Measurements from ENCODE around the gene SUV39H2.

SUV39H2 gene

GRCh38 chr10:14839305-14839695 lies 39.4 kb upstream of the SUV39H2 start:
- no peak for DNase-seq (ENCODE audit: low read depth)
- no peak for TF ChIP-seq CTCF (conservative IDR thresholded peaks at IDR 0.05; ENCODE audit: low read depth, low read length)
- peak overlapping the region; percentile 94 for H3K4me3 ChIP-seq (ENCODE audit: low read length)

- no peak for DNase-seq (ENCODE audit: low read depth)
- no peak overlapping the region for H3K4me3 ChIP-seq (ENCODE audit: low read length)
- no peak for TF ChIP-seq CTCF (conservative IDR thresholded peaks at IDR 0.05; ENCODE audit: low read depth, low read length)
Measured at GRCh38 chr10:14840178-14840577, 38.5 kb upstream of the SUV39H2 start.

GRCh38 chr10:14843327-14843988 lies 35.2 kb upstream of the SUV39H2 start:
- no peak for TF ChIP-seq CTCF (conservative IDR thresholded peaks at IDR 0.05; ENCODE audit: low read depth, low read length)
- DNase-seq (ENCODE audit: low read depth), result no peak
- no peak overlapping the region for H3K4me3 ChIP-seq (ENCODE audit: low read length)

GRCh38 chr10:14844948-14845347 lies 33.7 kb upstream of the SUV39H2 start:
- DNase-seq (ENCODE audit: low read depth), result no peak
- TF ChIP-seq CTCF (conservative IDR thresholded peaks at IDR 0.05; ENCODE audit: low read depth, low read length), result no peak
- no peak overlapping the region for H3K4me3 ChIP-seq (ENCODE audit: low read length)

GRCh38 chr10:14852236-14852635 lies 26.4 kb upstream of the SUV39H2 start:
- no peak overlapping the region for H3K4me3 ChIP-seq (ENCODE audit: low read length)
- DNase-seq (ENCODE audit: low read depth), result no peak
- TF ChIP-seq CTCF (conservative IDR thresholded peaks at IDR 0.05; ENCODE audit: low read depth, low read length), result no peak

GRCh38 chr10:14855453-14855852 lies 23.2 kb upstream of the SUV39H2 start:
- no peak for DNase-seq (ENCODE audit: low read depth)
- no peak overlapping the region for H3K4me3 ChIP-seq (ENCODE audit: low read length)
- TF ChIP-seq CTCF (conservative IDR thresholded peaks at IDR 0.05; ENCODE audit: low read depth, low read length), result no peak

- no peak for TF ChIP-seq CTCF (conservative IDR thresholded peaks at IDR 0.05; ENCODE audit: low read depth, low read length)
- H3K4me3 ChIP-seq (ENCODE audit: low read length), result no peak overlapping the region
- no peak for DNase-seq (ENCODE audit: low read depth)
Measured at GRCh38 chr10:14858338-14858960, 20.2 kb upstream of the SUV39H2 start.
